GM19023 (cell line): Measurements from ENCODE around the gene PASK.

Source experiments
- ATAC-seq: cut with Tn5 transposase; IDR thresholded peaks from one replicate; pipeline ENCODE4 v1.9.1; 2021; ENCODE audit warnings: mild to moderate bottlenecking, moderate library complexity; ENCODE audit not compliant: unreplicated experiment

The PASK gene

GRCh38 chr2:241087420-241088268 is 61.6 kb downstream of the PASK start:
- peak; percentile 70 for ATAC-seq

DNA sequence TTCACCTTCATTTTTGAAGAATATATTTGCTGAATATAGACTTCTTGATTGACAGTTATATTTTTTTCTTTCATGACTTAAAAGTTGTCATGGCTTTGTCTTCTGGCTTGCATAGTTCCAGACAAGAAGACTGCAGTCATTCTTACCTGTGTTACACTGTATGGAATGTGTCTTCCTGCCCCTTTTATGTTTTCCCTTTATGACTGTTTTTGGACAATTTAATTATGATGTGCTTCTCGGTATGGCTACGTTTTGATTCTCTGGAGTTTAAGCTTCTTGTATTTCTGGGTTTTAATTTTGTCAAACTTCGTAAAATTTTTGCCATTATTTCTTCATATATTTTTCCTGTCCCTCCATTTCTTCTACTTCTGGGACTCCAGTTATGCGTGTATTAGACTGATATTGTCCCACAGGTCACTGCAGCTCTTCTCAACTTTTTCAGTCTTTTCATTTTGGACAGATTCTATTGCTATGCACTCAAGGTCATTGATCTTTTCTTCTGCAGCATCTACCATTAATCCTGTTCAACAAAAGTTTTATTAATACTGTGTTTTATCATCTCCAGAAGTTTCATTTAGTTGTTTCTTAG is 64.3 kb downstream of the PASK start:
- no peak for ATAC-seq

DNA sequence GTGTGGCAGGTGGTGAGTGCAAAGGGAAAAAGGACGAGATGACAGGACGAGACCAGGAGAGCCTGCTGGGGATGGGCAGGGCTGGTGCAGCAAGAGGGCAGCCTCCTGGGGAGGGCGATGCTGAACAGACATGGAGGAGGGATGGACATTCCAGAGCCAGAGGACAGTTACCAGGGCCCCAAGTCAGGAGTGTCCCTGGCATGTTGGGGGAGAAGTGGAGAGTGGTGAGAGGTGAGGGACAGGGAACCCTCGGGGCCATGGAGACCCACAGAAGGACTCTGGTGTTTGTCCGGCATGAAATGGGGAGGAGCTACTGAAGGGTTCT is 66.2 kb downstream of the PASK start:
- no peak for ATAC-seq

DNA sequence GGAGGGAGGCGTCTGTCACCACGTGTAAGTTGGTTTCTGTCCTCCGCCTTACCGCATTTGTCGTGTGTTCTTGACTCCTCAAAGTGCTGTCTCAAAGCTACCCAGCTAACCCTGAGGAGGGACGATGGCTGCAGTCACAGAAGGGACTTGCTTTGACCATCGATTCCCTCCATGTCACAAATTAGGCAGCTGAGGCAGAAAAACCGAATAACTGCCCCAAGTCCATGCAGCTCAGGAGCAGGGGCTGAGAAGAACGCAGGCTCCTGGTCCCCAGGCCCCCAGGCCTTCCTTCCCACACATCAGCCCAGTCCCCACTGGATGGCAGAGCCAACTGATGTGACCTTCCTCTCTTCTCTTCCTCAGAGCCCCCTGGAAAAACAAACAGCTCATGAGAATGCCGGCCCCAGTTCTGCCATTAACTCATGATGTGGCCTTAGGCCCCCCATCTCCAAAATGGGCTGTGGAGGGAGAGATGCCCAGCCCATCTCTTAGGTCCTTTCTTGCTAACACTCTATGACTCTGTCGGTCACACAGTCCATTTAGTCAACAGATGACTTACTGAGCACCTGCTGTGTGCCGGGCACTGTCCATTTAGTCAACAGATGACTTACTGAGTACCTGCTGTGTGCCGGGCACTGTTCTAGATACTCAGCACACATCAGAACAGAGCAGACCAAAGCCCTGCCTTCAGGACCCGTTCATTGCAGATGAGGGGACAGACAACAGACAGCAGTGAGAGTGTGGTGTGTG is 66.8 kb downstream of the PASK start:
- ATAC-seq = no peak

- no peak for ATAC-seq
Measured at GRCh38 chr2:241081643-241082340, 67.5 kb downstream of the PASK start.

DNA sequence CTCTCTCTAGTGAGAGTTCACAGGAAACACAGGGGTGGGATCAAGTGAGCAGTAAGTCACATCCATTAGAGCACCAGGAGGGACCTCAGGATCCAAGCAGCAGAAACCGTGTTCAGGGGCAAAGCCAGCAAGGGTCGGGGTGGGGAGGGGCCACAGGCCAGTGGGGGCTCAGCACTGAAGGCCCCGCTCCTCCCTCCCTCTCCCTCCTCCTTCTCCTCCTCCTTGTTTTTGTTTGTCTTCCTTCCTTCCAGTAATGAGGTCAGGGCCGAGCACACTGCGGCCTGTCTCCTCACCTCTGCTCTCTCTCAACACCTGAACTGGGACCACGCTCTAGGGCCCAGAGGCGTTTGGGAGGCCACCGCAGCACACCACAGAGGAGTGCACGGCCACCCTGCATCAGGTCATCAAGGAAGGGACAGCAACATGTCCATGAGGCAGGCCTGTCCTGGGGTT is 68.1 kb downstream of the PASK start:
- ATAC-seq = no peak

GRCh38 chr2:241080405-241081189 is 68.7 kb downstream of the PASK start:
- ATAC-seq = no peak

- no peak for ATAC-seq
Measured at GRCh38 chr2:241074901-241075540, 74.3 kb downstream of the PASK start.

- no peak for ATAC-seq
Measured at GRCh38 chr2:241074065-241074818, 75.0 kb downstream of the PASK start.

GRCh38 chr2:241073166-241074064 is 75.9 kb downstream of the PASK start:
- ATAC-seq = no peak

DNA sequence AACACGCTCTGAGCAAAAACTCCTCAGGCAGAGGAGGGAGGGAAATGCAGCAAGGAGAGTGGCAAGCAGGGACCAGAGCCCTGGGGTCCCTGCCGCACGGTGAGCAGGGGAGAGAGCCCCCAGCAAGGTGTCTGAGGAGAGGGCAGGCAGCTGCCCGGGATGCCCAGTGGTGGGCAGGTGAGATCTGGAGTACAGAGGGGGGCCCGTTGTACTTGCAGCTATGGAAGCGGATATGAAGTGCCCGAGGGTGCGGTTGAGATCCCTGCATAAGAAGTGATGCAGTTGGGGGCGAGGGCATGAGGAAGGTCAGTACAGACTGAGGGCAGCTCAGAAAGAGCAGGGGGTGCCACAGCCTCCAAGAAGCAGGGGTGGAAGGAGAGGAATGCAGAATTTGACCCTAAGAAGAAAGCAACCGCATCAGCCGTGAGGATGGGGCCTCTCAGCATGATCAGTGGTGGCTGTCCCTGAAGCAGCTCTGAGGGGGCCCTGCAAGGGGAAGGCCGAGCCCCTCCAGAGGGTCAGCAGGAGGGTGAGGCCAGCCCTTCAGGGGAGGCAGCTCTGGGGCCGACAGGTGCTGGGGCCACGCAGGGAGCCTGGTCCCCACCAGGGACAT is 76.6 kb downstream of the PASK start:
- no peak for ATAC-seq

DNA sequence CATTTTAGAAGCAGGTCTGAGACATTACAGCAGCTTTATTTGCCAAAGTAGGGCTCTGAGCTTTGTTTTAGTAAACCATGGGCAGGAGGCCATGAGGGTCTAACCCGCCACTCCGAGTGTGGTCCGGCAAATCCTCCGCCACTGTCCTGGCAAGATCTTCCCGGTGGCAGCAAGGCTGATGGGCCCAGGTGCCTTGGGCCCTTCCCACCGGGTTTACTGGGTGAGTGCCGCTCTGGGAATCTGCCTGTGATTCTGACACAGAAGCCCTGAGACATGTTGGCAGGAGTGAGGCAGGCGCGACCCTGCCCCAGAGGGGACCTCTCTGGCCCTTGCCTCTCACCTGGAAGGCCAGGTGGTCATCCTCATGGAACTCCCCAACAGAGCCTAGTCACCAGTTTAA is 77.1 kb downstream of the PASK start:
- ATAC-seq = no peak

DNA sequence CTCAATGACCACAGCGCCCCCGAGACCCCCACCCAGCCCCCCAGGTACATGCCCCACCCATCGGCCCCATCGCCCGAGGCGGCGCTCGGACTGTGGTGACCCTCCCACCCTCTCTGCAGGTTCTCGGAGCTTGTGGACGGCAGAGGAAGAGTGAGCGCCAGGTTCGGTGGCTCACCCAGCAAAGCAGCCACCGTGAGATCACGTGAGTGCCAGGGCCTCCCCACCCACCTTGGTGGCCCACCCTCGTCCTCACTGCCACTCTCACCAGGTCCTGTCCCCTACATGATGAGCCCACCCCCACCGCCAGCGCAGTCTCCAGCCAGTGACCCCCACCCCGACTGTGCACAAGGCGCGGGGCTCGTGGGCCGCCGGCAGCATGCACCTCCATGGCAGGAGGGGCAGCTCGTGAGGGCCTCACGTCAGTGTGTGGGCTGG is 77.6 kb downstream of the PASK start:
- no peak for ATAC-seq

DNA sequence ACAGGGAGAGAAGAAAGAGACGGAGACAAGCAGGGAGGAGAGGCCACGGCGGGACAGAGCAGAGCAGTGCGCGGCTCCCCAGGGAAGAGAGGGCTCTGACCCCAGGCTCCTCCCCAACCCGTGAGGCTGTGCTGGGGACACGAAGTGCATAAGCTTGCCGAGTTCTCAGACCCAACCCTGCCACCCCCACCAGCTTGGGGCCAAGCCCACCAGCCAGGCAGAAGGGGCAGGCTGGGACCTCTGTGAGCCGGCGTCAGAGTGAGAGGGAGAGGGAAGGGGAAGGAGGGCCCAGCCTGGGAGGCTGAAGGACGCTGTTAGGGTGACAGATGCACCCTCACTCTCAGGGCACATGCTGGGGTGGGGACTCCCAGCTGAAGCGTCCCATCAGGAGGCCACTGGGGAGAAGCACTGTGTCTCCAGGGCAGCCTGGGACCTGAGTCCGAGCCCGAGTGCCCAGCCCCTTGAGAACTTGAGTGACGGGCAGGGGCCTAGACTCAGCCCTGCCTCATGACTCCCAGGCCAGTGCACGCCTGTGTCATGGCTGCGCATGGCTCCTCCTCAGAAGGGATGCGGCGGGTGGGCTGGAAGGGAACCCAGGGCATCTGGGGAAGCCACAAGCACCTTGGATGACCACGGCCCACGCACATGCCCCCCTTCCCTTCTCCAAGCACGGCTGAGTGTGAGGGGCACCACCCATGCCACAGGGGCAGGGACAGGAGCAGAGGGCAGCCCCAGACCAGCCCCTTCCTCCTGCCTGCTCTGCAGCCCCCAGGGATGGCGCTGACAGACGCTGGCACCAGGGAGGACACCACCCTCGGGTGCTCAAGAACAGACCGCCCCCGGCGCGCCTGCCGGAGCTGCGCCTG is 78.2 kb downstream of the PASK start:
- no peak for ATAC-seq

DNA sequence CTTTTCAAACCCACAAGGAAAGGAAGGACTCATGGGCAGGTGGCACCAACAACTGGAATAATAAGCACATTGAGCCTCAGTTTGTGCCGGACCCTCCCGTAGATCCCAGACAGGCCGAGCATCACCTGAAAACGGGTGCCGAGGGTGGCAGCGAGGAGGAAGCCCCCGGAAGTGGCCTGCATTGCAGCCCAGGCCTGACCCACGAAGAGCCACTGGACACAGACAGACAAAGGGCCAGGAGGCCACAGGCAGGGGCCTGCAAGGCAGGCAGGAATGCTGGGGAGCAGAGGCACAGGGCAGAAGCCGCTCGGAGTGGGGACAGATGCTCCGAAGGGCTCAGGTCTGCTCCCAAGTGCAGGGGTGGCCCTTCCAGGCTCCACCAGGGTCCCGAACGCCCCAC is 78.9 kb downstream of the PASK start:
- no peak for ATAC-seq

- no peak for ATAC-seq
Measured at GRCh38 chr2:241069821-241070281, 79.4 kb downstream of the PASK start.
